Measurements from ENCODE around the gene SMIM35. TPM values are rescaled to one million over a fixed set of nuclear protein-coding genes. Genes with fewer than 3 reads are reported as not detected.

Gene SMIM35
- total RNA-seq, 4 donors from 2014 or later, result not detected

GRCh38 chr11:117985953-117986887 lies 100.5 kb downstream of the SMIM35 start, which contains the start of gene IL10RA:
TSS of gene IL10RA (plus strand) at chr11:117986394. CDS start at chr11:117986468, 74 bp downstream.
- Histone ChIP-seq H3K4me3 (peak within 1 kb of the TSS; percentile 51), H3K36me3 (no peaks in the 10 kb centered on the region), H3K9me3 (no peaks in the 10 kb centered on the region), H3K27me3 (peaks cover 8% of the 10 kb centered on the region), H3K4me1 (peaks cover 28% of the 10 kb centered on the region), H3K27ac (peak within 1 kb of the TSS; percentile 83)
- TF ChIP-seq EP300 (IDR thresholded peaks at IDR 0.05) (no peak), POLR2A (IDR thresholded peaks at IDR 0.05) (peak in 1 of 2 donors; percentile 16)
- DNase-seq (ENCODE audit: low spot score in 2 of 2), result peak in 1 of 2 donors; percentile 82
- WGBS, result 10% methylated on average over 17 of the region's 71 CpGs

- Histone ChIP-seq H3K36me3 (no peaks in the 10 kb centered on the region), H3K9me3 (no peaks in the 10 kb centered on the region), H3K27ac (no peak overlapping the region), H3K4me1 (peaks cover 34% of the 10 kb centered on the region), H3K27me3 (peaks cover 8% of the 10 kb centered on the region), H3K4me3 (no peak overlapping the region)
- DNase-seq (ENCODE audit: low spot score in 2 of 2), result no peak
- TF ChIP-seq EP300 (IDR thresholded peaks at IDR 0.05) (no peak), CTCF (IDR thresholded peaks at IDR 0.05) (no peak), POLR2AphosphoS5 (IDR thresholded peaks at IDR 0.05) (no peak), POLR2A (IDR thresholded peaks at IDR 0.05) (no peak)
- 70% methylated on average over 4 of the region's 4 CpGs for WGBS
These were observed 102.3 kb downstream of the SMIM35 start for GRCh38 chr11:117984476-117984875.

GRCh38 chr11:117983163-117983475 lies 103.6 kb downstream of the SMIM35 start:
- TF ChIP-seq CTCF (IDR thresholded peaks at IDR 0.05) (no peak), POLR2AphosphoS5 (IDR thresholded peaks at IDR 0.05) (no peak)
- Histone ChIP-seq H3K4me1 (peaks cover 33% of the 10 kb centered on the region), H3K4me3 (no peak overlapping the region), H3K27me3 (peaks cover 8% of the 10 kb centered on the region), H3K36me3 (no peaks in the 10 kb centered on the region), H3K9me3 (no peaks in the 10 kb centered on the region), H3K27ac (no peak overlapping the region)
- peak in 1 of 2 donors; percentile 45 for DNase-seq (ENCODE audit: low spot score in 2 of 2)
- 89% methylated on average over 3 of the region's 3 CpGs for WGBS

- Histone ChIP-seq H3K36me3 (no peaks in the 10 kb centered on the region), H3K4me1 (peaks cover 9% of the 10 kb centered on the region), H3K27ac (no peak overlapping the region), H3K27me3 (peaks cover under 1% of the 10 kb centered on the region), H3K9me3 (no peaks in the 10 kb centered on the region), H3K4me3 (no peak overlapping the region)
- no peak for DNase-seq (ENCODE audit: low spot score in 2 of 2)
- 89% methylated on average over 3 of the region's 3 CpGs for WGBS
- TF ChIP-seq CTCF (IDR thresholded peaks at IDR 0.05), result no peak
- no peak for TF ChIP-seq EP300 (IDR thresholded peaks at IDR 0.05)
- TF ChIP-seq POLR2A (IDR thresholded peaks at IDR 0.05), result no peak
- no peak for TF ChIP-seq POLR2AphosphoS5 (IDR thresholded peaks at IDR 0.05)
These were observed 106.0 kb downstream of the SMIM35 start for GRCh38 chr11:117980720-117981119.

- Histone ChIP-seq H3K4me1 (peaks cover 6% of the 10 kb centered on the region), H3K36me3 (no peaks in the 10 kb centered on the region), H3K27me3 (no peaks in the 10 kb centered on the region), H3K9me3 (no peaks in the 10 kb centered on the region), H3K27ac (no peak overlapping the region), H3K4me3 (no peak overlapping the region)
- WGBS, result 32% methylated on average over 2 of the region's 2 CpGs
- no peak for TF ChIP-seq CTCF (IDR thresholded peaks at IDR 0.05)
- TF ChIP-seq EP300 (IDR thresholded peaks at IDR 0.05), result no peak
- TF ChIP-seq POLR2A (IDR thresholded peaks at IDR 0.05), result no peak
- no peak for TF ChIP-seq POLR2AphosphoS5 (IDR thresholded peaks at IDR 0.05)
- DNase-seq (ENCODE audit: low spot score in 2 of 2), result no peak
These were observed 106.5 kb downstream of the SMIM35 start for GRCh38 chr11:117980280-117980679.
